CD4-positive, alpha-beta T cell (primary cell): ENCODE data around the gene MRPL32. TPM values are rescaled to one million over a fixed set of nuclear protein-coding genes. Genes with fewer than 3 reads are reported as not detected.

Experiments used
- ATAC-seq: fragments of 200-7000 bp; cut with Tn5 transposase; one replicate; pipeline ENCODE4 v1.10.0; 2022; ENCODE audit warnings: mild to moderate bottlenecking; ENCODE audit not compliant: poor library complexity
- CTCF ChIA-PET: fragments of 350-600 bp; sonication (Branson Sonifier 250); formaldehyde crosslinking; loops from one replicate; lab custom pipeline; 2021; ENCODE audit warnings: antibody characterized with exemption, inconsistent platforms; lab: Charles Lee
- POLR2A ChIA-PET: fragments of 350-600 bp; sonication (Branson Sonifier 250); formaldehyde crosslinking; loops from one replicate; lab custom pipeline; 2021; ENCODE audit warnings: antibody characterized with exemption, inconsistent platforms; lab: Charles Lee
- DNase-seq, 14 experiments: peaks; one replicate each; pipeline ENCODE4 v3.0.0-alpha.2; 2013 to 2020; ENCODE audit warnings: mixed read lengths in 2 of 14
- H3K27ac ChIP-seq, 2 donors: one replicate each; pipeline versions ENCODE4 v1.5.1 to v1.7.0; 2013; ENCODE audit warnings: low read length in 2 of 2, low read depth in 1 of 2, mild to moderate bottlenecking in 1 of 2
- H3K27me3 ChIP-seq, 2 experiments: 1 replicate in 1 of 2; 2 replicates in 1 of 2; pipeline versions ENCODE4 v1.6.1 to v1.7.0; 2013; ENCODE audit warnings: low read length in 2 of 2, control low read depth in 1 of 2, mild to moderate bottlenecking in 1 of 2, moderate library complexity in 1 of 2; ENCODE audit not compliant: insufficient read depth in 2 of 2, control insufficient read depth in 1 of 2
- H3K36me3 ChIP-seq: one replicate; pipeline ENCODE4 v1.6.1; 2013; ENCODE audit warnings: low read length, control low read depth; ENCODE audit not compliant: insufficient read depth
- H3K4me1 ChIP-seq: one replicate; pipeline ENCODE4 v1.6.1; 2013; ENCODE audit warnings: low read length, control low read depth; ENCODE audit not compliant: insufficient read depth
- H3K4me3 ChIP-seq: one replicate; pipeline ENCODE4 v1.5.1; 2013; ENCODE audit warnings: mild to moderate bottlenecking, low read length, moderate library complexity
- H3K9me3 ChIP-seq, 2 experiments: 1 replicate in 1 of 2; 2 replicates in 1 of 2; pipeline versions ENCODE4 v1.6.1 to v1.7.0; 2013; ENCODE audit warnings: low read length in 2 of 2, mild to moderate bottlenecking in 2 of 2, control low read depth in 1 of 2, moderate library complexity in 1 of 2; ENCODE audit not compliant: control insufficient read depth in 1 of 2, insufficient read depth in 1 of 2
- H3K27ac Mint-ChIP-seq: one replicate; pipeline ENCODE4 v1.8.0; 2020; ENCODE audit warnings: mixed read lengths
- H3K27me3 Mint-ChIP-seq: one replicate; pipeline ENCODE4 v1.8.0; 2021; ENCODE audit warnings: mixed read lengths
- H3K36me3 Mint-ChIP-seq: one replicate; pipeline ENCODE4 v1.8.0; 2021; ENCODE audit warnings: low read depth, mixed read lengths
- H3K4me1 Mint-ChIP-seq: one replicate; pipeline ENCODE4 v1.8.0; 2021; ENCODE audit warnings: low read depth, mixed read lengths
- H3K4me3 Mint-ChIP-seq: one replicate; pipeline ENCODE4 v1.8.0; 2020; ENCODE audit warnings: mild to moderate bottlenecking, mixed read lengths
- H3K9me3 Mint-ChIP-seq: one replicate; pipeline ENCODE4 v1.8.0; 2020; ENCODE audit warnings: mixed read lengths
- CTCF ChIP-seq: fragments of 200-600 bp; IDR thresholded peaks from one replicate; pipeline ENCODE4 v1.8.0; 2022; ENCODE audit warnings: antibody characterized with exemption, mild to moderate bottlenecking
- intact Hi-C, 2 experiments: fragments of 100-400 bp; cut with DNase I in 1 of 2; cut with micrococcal nuclease in 1 of 2; formaldehyde crosslinking; loops; one replicate each; pipeline versions ENCODE4 v1.15.1 to v1.9.0; 2023 to 2025; cut with DNase I, micrococcal nuclease
- total RNA-seq, 174 experiments: library from RNA in 2 of 174; stranded (reverse) in 2 of 174; gene quantifications; one replicate each; pipeline ENCODE4 v1.2.3 and lab custom pipeline; 2021 to 2026

MRPL32 gene
- total RNA-seq, 2 experiments from 2014 or later: 57.1 to 60.7 TPM

GRCh38 chr7:42986213-42986612 is 54.0 kb downstream of the MRPL32 start:
- Histone ChIP-seq H3K36me3 (no peaks in the 10 kb centered on the region), H3K27ac (no peak overlapping the region), H3K9me3 (peaks cover 0 to 4% of the 10 kb centered on the region in 2 experiments), H3K4me3 (no peak overlapping the region), H3K27me3 (peaks cover 0 to 5% of the 10 kb centered on the region in 2 experiments), H3K4me1 (no peaks in the 10 kb centered on the region)
- no peak for ATAC-seq
- CTCF ChIA-PET: no interaction called here
- H3K27me3 Mint-ChIP-seq: peaks cover 14% of the 10 kb centered on the region
- no peaks in the 10 kb centered on the region for H3K36me3 Mint-ChIP-seq
- POLR2A ChIA-PET: no interaction called here
- TF ChIP-seq CTCF: no peak
- DNase-seq: no peak
- H3K4me1 Mint-ChIP-seq: no peaks in the 10 kb centered on the region
- H3K9me3 Mint-ChIP-seq: no peaks in the 10 kb centered on the region
- H3K27ac Mint-ChIP-seq: no peak overlapping the region
- intact Hi-C loops: no loop called here
- no peak overlapping the region for H3K4me3 Mint-ChIP-seq

- H3K27me3 ChIP-seq: peaks cover under 1 to 5% of the 10 kb centered on the region in 2 experiments
- no peak for TF ChIP-seq CTCF
- Mint-ChIP-seq H3K4me1 (no peaks in the 10 kb centered on the region), H3K36me3 (no peaks in the 10 kb centered on the region), H3K27me3 (peaks cover 13% of the 10 kb centered on the region), H3K9me3 (no peaks in the 10 kb centered on the region), H3K4me3 (no peak overlapping the region), H3K27ac (no peak overlapping the region)
- no peak overlapping the region for H3K4me3 ChIP-seq
- no peak overlapping the region for H3K27ac ChIP-seq
- no peaks in the 10 kb centered on the region for H3K4me1 ChIP-seq
- ChIA-PET CTCF (no interaction called here), POLR2A (no interaction called here)
- H3K9me3 ChIP-seq: peaks cover 0 to 4% of the 10 kb centered on the region in 2 experiments
- intact Hi-C loops: no loop called here
- DNase-seq (no peak), ATAC-seq (no peak)
- H3K36me3 ChIP-seq: no peaks in the 10 kb centered on the region
These were observed 54.6 kb downstream of the MRPL32 start for GRCh38 chr7:42986781-42987248.

Other genes with a start within 250 kb of the MRPL32 start
- 1 to 10 TPM; 2.1 to 3.7 TPM for gene C7orf25, start 20.3 kb upstream of the MRPL32 start, total RNA-seq
- 10 to 100 TPM; 38.8 to 41.0 TPM for gene PSMA2, start 202 bp upstream of the MRPL32 start, total RNA-seq
- gene HECW1, start 180.3 kb downstream of the MRPL32 start, total RNA-seq: not detected